ENCODE measurements around the gene CEP57. TPM values are rescaled to one million over a fixed set of nuclear protein-coding genes. Genes with fewer than 3 reads are reported as not detected.
A peak's percentile ranks its signal among the peaks of the same experiment; 100 is the strongest.

Gene CEP57
- total RNA-seq (10 to 100 TPM; 24.4 to 29.6 (median 25.3) TPM), polyA plus RNA-seq (12.1 TPM)
- long read RNA-seq, donor 1, transcript CEP57-202 (11 exons, 3,178 nt): major isoform, 18 of 39 reads
- long read RNA-seq, donor 1, transcript CEP57-210 (7 exons, 2,084 nt): minor isoform, 11 of 39 reads
- long read RNA-seq, donor 1, partial matches to known transcripts: 3 of 39 reads
- long read RNA-seq, donor 1, other reads (novel, unspliced or antisense): 7 of 39 reads
- long read RNA-seq, donor 2, transcript CEP57-202 (11 exons, 3,178 nt): major isoform, 9 of 16 reads
- long read RNA-seq, donor 2, partial matches to known transcripts: 1 of 16 reads
- long read RNA-seq, donor 2, other reads (novel, unspliced or antisense): 4 of 16 reads
- long read RNA-seq, donor 3, transcript CEP57-210 (7 exons, 2,084 nt): minor isoform, 5 of 41 reads
- long read RNA-seq, donor 3, transcript CEP57-202 (11 exons, 3,178 nt): major isoform, 12 of 41 reads
- long read RNA-seq, donor 3, partial matches to known transcripts: 6 of 41 reads
- long read RNA-seq, donor 3, other reads (novel, unspliced or antisense): 15 of 41 reads
- long read RNA-seq, donor 4, transcript CEP57-202 (11 exons, 3,178 nt): major isoform, 15 of 22 reads
- long read RNA-seq, donor 4, partial matches to known transcripts: 0 of 22 reads
- long read RNA-seq, donor 4, other reads (novel, unspliced or antisense): 5 of 22 reads

- DNase-seq (peak; percentile 95 to 96 (median 95)), ATAC-seq (peak; percentile 94)
- peak within 1 kb of the TSS; percentile 87 for H3K4me3 ChIP-seq (ENCODE audit: low read length)
- no peaks in the 10 kb centered on the region for H3K9me3 ChIP-seq (ENCODE audit: control insufficient read depth, low read length)
- peak within 1 kb of the TSS; percentile 99 for H3K27ac ChIP-seq (ENCODE audit: low read length)
- no peaks in the 10 kb centered on the region for H3K4me1 ChIP-seq (ENCODE audit: control insufficient read depth, insufficient read depth, low read length)
- H3K27me3 ChIP-seq (ENCODE audit: control insufficient read depth, insufficient read depth): no peaks in the 10 kb centered on the region
- 0% methylated on average over 55 of the region's 55 CpGs for WGBS
- intact Hi-C loops (cut with DNase I): no loop called here
Observed at GRCh38 chr11:95790123-95790932, at the start of gene CEP57. Gene CEP57, plus strand, starts transcription at chr11:95790498. Its CDS starts 201 bp downstream, at chr11:95790699.

- DNase-seq (no peak), ATAC-seq (no peak)
- no peak overlapping the region for H3K4me3 ChIP-seq (ENCODE audit: low read length)
- intact Hi-C loops (cut with DNase I): no loop called here
- WGBS: 88% methylated on average over 1 of the region's 1 CpG
- no peak overlapping the region for H3K27ac ChIP-seq (ENCODE audit: low read length)
- no peaks in the 10 kb centered on the region for H3K27me3 ChIP-seq (ENCODE audit: control insufficient read depth, insufficient read depth)
- no peaks in the 10 kb centered on the region for H3K4me1 ChIP-seq (ENCODE audit: control insufficient read depth, insufficient read depth, low read length)
- H3K9me3 ChIP-seq (ENCODE audit: control insufficient read depth, low read length): no peaks in the 10 kb centered on the region
Observed at GRCh38 chr11:95750101-95750500, 40.2 kb upstream of the CEP57 start.

GRCh38 chr11:95751515-95751914 lies 38.8 kb upstream of the CEP57 start:
- no peaks in the 10 kb centered on the region for H3K4me1 ChIP-seq (ENCODE audit: control insufficient read depth, insufficient read depth, low read length)
- no peak overlapping the region for H3K4me3 ChIP-seq (ENCODE audit: low read length)
- no peak overlapping the region for H3K27ac ChIP-seq (ENCODE audit: low read length)
- intact Hi-C loops (cut with DNase I): no loop called here
- no peak for ATAC-seq
- H3K27me3 ChIP-seq (ENCODE audit: control insufficient read depth, insufficient read depth): no peaks in the 10 kb centered on the region
- H3K9me3 ChIP-seq (ENCODE audit: control insufficient read depth, low read length): no peaks in the 10 kb centered on the region
- no peak for DNase-seq
- WGBS: 92% methylated on average over 1 of the region's 1 CpG

GRCh38 chr11:95760941-95761340 lies 29.4 kb upstream of the CEP57 start:
- intact Hi-C loops (cut with DNase I): loop anchor here in 3 of 4 donors (5.0 to 10.0 kb wide), 3 partner anchors 54 to 696 kb away; partner anchors contain the start of gene SRSF8 (in 1 of the 3)
- H3K4me1 ChIP-seq (ENCODE audit: control insufficient read depth, insufficient read depth, low read length): no peaks in the 10 kb centered on the region
- no peak for ATAC-seq

GRCh38 chr11:95762534-95762933 lies 27.8 kb upstream of the CEP57 start:
- intact Hi-C loops (cut with DNase I): loop anchor here in 3 of 4 donors (5.0 to 10.0 kb wide), 3 partner anchors 55 to 698 kb away; partner anchors contain the start of gene SRSF8 (in 1 of the 3)
- Histone ChIP-seq H3K4me1 (ENCODE audit: control insufficient read depth, insufficient read depth, low read length) (no peaks in the 10 kb centered on the region), H3K27ac (ENCODE audit: low read length) (no peak overlapping the region), H3K27me3 (ENCODE audit: control insufficient read depth, insufficient read depth) (peaks cover 2% of the 10 kb centered on the region), H3K4me3 (ENCODE audit: low read length) (no peak overlapping the region), H3K9me3 (ENCODE audit: control insufficient read depth, low read length) (no peaks in the 10 kb centered on the region)
- no peak for DNase-seq
- no peak for ATAC-seq
- 87% methylated on average over 3 of the region's 3 CpGs for WGBS

More at GRCh38 chr11:95760941-95761340, 29.4 kb upstream of the CEP57 start:
- no peak overlapping the region for H3K4me3 ChIP-seq (ENCODE audit: low read length)
- peaks cover 2% of the 10 kb centered on the region for H3K27me3 ChIP-seq (ENCODE audit: control insufficient read depth, insufficient read depth)
- WGBS: 86% methylated on average over 1 of the region's 1 CpG
- DNase-seq: no peak
- no peaks in the 10 kb centered on the region for H3K9me3 ChIP-seq (ENCODE audit: control insufficient read depth, low read length)
- no peak overlapping the region for H3K27ac ChIP-seq (ENCODE audit: low read length)

- WGBS: 15% methylated on average over 4 of the region's 4 CpGs
- Histone ChIP-seq H3K27ac (ENCODE audit: low read length) (no peak overlapping the region), H3K9me3 (ENCODE audit: control insufficient read depth, low read length) (no peaks in the 10 kb centered on the region), H3K27me3 (ENCODE audit: control insufficient read depth, insufficient read depth) (peaks cover 2% of the 10 kb centered on the region), H3K4me3 (ENCODE audit: low read length) (no peak overlapping the region), H3K4me1 (ENCODE audit: control insufficient read depth, insufficient read depth, low read length) (no peaks in the 10 kb centered on the region)
- intact Hi-C loops (cut with DNase I): loop anchor here in 3 of 4 donors (5.0 to 10.0 kb wide), 3 partner anchors 57 to 700 kb away; partner anchors contain the start of gene SRSF8 (in 1 of the 3)
- DNase-seq: no peak
- ATAC-seq: peak; percentile 61 to 63
Observed at GRCh38 chr11:95764267-95764898, 25.9 kb upstream of the CEP57 start.

GRCh38 chr11:95766701-95767100 lies 23.6 kb upstream of the CEP57 start:
- DNase-seq (no peak), ATAC-seq (no peak)
- H3K4me1 ChIP-seq (ENCODE audit: control insufficient read depth, insufficient read depth, low read length): no peaks in the 10 kb centered on the region
- intact Hi-C loops (cut with DNase I): loop anchor here in 2 of 4 donors (5.0 to 10.0 kb wide), 2 partner anchors 614 to 702 kb away; partner anchors contain the start of gene SRSF8 (in 1 of the 2)
- no peaks in the 10 kb centered on the region for H3K27me3 ChIP-seq (ENCODE audit: control insufficient read depth, insufficient read depth)
- no peak overlapping the region for H3K4me3 ChIP-seq (ENCODE audit: low read length)
- no peaks in the 10 kb centered on the region for H3K9me3 ChIP-seq (ENCODE audit: control insufficient read depth, low read length)
- 85% methylated on average over 3 of the region's 3 CpGs for WGBS
- no peak overlapping the region for H3K27ac ChIP-seq (ENCODE audit: low read length)

GRCh38 chr11:95767498-95767897 lies 22.8 kb upstream of the CEP57 start:
- DNase-seq (no peak), ATAC-seq (peak in 1 of 2 donors; percentile 54)
- Histone ChIP-seq H3K27ac (ENCODE audit: low read length) (no peak overlapping the region), H3K9me3 (ENCODE audit: control insufficient read depth, low read length) (no peaks in the 10 kb centered on the region), H3K27me3 (ENCODE audit: control insufficient read depth, insufficient read depth) (no peaks in the 10 kb centered on the region), H3K4me3 (ENCODE audit: low read length) (no peak overlapping the region), H3K4me1 (ENCODE audit: control insufficient read depth, insufficient read depth, low read length) (no peaks in the 10 kb centered on the region)
- WGBS: 68% methylated on average over 1 of the region's 1 CpG
- intact Hi-C loops (cut with DNase I): loop anchor here in 2 of 4 donors (5.0 to 10.0 kb wide), 2 partner anchors 615 to 703 kb away; partner anchors contain the start of gene SRSF8 (in 1 of the 2)

- Histone ChIP-seq H3K4me3 (ENCODE audit: low read length) (no peak overlapping the region), H3K27me3 (ENCODE audit: control insufficient read depth, insufficient read depth) (no peaks in the 10 kb centered on the region), H3K9me3 (ENCODE audit: control insufficient read depth, low read length) (no peaks in the 10 kb centered on the region), H3K4me1 (ENCODE audit: control insufficient read depth, insufficient read depth, low read length) (no peaks in the 10 kb centered on the region), H3K27ac (ENCODE audit: low read length) (no peak overlapping the region)
- 62% methylated on average over 2 of the region's 2 CpGs for WGBS
- DNase-seq: no peak
- intact Hi-C loops (cut with DNase I): loop anchor here in 2 of 4 donors (5.0 to 10.0 kb wide), 2 partner anchors 616 to 704 kb away; partner anchors contain the start of gene SRSF8 (in 1 of the 2)
- no peak for ATAC-seq
Observed at GRCh38 chr11:95768521-95768920, 21.8 kb upstream of the CEP57 start.

- ATAC-seq (no peak), DNase-seq (no peak)
- H3K9me3 ChIP-seq (ENCODE audit: control insufficient read depth, low read length): no peaks in the 10 kb centered on the region
- H3K4me3 ChIP-seq (ENCODE audit: low read length): no peak overlapping the region
- H3K4me1 ChIP-seq (ENCODE audit: control insufficient read depth, insufficient read depth, low read length): no peaks in the 10 kb centered on the region
- H3K27ac ChIP-seq (ENCODE audit: low read length): no peak overlapping the region
- intact Hi-C loops (cut with DNase I): no loop called here
- H3K27me3 ChIP-seq (ENCODE audit: control insufficient read depth, insufficient read depth): no peaks in the 10 kb centered on the region
Observed at GRCh38 chr11:95776859-95777258, 13.4 kb upstream of the CEP57 start.
